Keratinocyte (primary cell): ENCODE measurements around the gene AIMP1. TPM values are rescaled to one million over a fixed set of nuclear protein-coding genes. Genes with fewer than 3 reads are reported as not detected.
A peak's percentile ranks its signal among the peaks of the same experiment; 100 is the strongest.

Experiments used
- DNase-seq: peaks from one replicate; pipeline ENCODE4 v3.0.0-alpha.2; 2011; ENCODE audit warnings: low read depth, missing footprints, low spot score
- FAIRE-seq: peaks from 2 replicates; lab custom pipeline; 2011; peaks lifted over from hg19 to GRCh38; lab: Jason Lieb, UNC
- H2AFZ ChIP-seq: 2 replicates; pipeline ENCODE4 v1.6.0; 2012; ENCODE audit warnings: low read length, control low read depth, inconsistent platforms; ENCODE audit not compliant: control insufficient read depth
- H3K27ac ChIP-seq: 2 replicates; pipeline ENCODE4 v1.5.1; 2011; ENCODE audit warnings: low read length; ENCODE audit not compliant: control insufficient read depth, insufficient read depth
- H3K27me3 ChIP-seq: 3 replicates; pipeline ENCODE4 v1.6.0; 2011; ENCODE audit warnings: low read length; ENCODE audit not compliant: control insufficient read depth, insufficient read depth; ENCODE audit errors: extremely low read depth
- H3K36me3 ChIP-seq, 2 experiments: 2 replicates in 1 of 2; 3 replicates in 1 of 2; pipeline ENCODE4 v1.5.1; 2011; ENCODE audit warnings: low read length in 2 of 2, mild to moderate bottlenecking in 1 of 2; ENCODE audit not compliant: control insufficient read depth in 2 of 2, insufficient read depth in 2 of 2; ENCODE audit errors: extremely low read depth in 1 of 2
- H3K4me1 ChIP-seq: 3 replicates; pipeline ENCODE4 v1.5.1; 2011; ENCODE audit warnings: low read length; ENCODE audit not compliant: control insufficient read depth, insufficient read depth; ENCODE audit errors: extremely low read depth
- H3K4me2 ChIP-seq: 3 replicates; pipeline ENCODE4 v1.6.0; 2011; ENCODE audit warnings: low read depth, low read length; ENCODE audit not compliant: control insufficient read depth, insufficient read depth; ENCODE audit errors: extremely low read depth
- H3K4me3 ChIP-seq, 3 experiments: fragments of 200-600 bp in 1 of 3; sonication (generic) in 1 of 3; 2 replicates in 2 of 3; 3 replicates in 1 of 3; pipeline ENCODE4 v1.5.1; 2011 to 2016; ENCODE audit warnings: low read length in 3 of 3, mild to moderate bottlenecking in 3 of 3, control low read depth in 2 of 3, inconsistent platforms in 1 of 3, low read depth in 1 of 3, mixed read lengths in 1 of 3, mixed run types in 1 of 3, moderate library complexity in 1 of 3; ENCODE audit not compliant: control insufficient read depth in 2 of 3, insufficient read depth in 2 of 3; ENCODE audit errors: extremely low read depth in 1 of 3
- H3K79me2 ChIP-seq: 2 replicates; pipeline ENCODE4 v1.6.0; 2012; ENCODE audit warnings: low read length; ENCODE audit not compliant: control insufficient read depth, insufficient read depth
- H3K9ac ChIP-seq: 3 replicates; pipeline ENCODE4 v1.6.0; 2011; ENCODE audit warnings: low read length; ENCODE audit not compliant: control insufficient read depth, insufficient read depth; ENCODE audit errors: extremely low read depth
- H3K9me1 ChIP-seq: 3 replicates; pipeline ENCODE4 v1.6.0; 2011; ENCODE audit warnings: low read length; ENCODE audit not compliant: control insufficient read depth, insufficient read depth; ENCODE audit errors: extremely low read depth
- H3K9me3 ChIP-seq: 2 replicates; pipeline ENCODE4 v1.5.1; 2012; ENCODE audit warnings: low read depth, low read length; ENCODE audit not compliant: control insufficient read depth
- H4K20me1 ChIP-seq: 3 replicates; pipeline ENCODE4 v1.6.0; 2011; ENCODE audit warnings: low read length; ENCODE audit not compliant: control insufficient read depth, insufficient read depth; ENCODE audit errors: extremely low read depth
- EZH2 ChIP-seq: IDR thresholded peaks from one replicate; pipeline ENCODE4 v1.6.1; 2012; ENCODE audit warnings: inconsistent platforms, mild to moderate bottlenecking, low read length, moderate library complexity
- dilution Hi-C: fragments of 300-500 bp; cut with MboI; formaldehyde crosslinking; loops from one replicate; pipeline ENCODE4 v1.7.0; 2020; ENCODE audit warnings: low sequenced_read_pairs; ENCODE audit not compliant: extremely low pct_ligation_motif_present
- polyA plus RNA-seq, 5 experiments: library from polyadenylated mRNA; depleted of rRNA in 3 of 5; stranded (reverse) in 3 of 5; stranded (forward) in 1 of 5; unstranded in 1 of 5; fragments of >200 nt; gene quantifications; 1 replicate in 1 of 5; 2 replicates in 3 of 5; 3 replicates in 1 of 5; pipeline versions ENCODE4 v1.2.1 to v1.2.3, GENCODE V29; 2011 to 2012; ENCODE audit warnings: missing spikeins in 2 of 5, low read depth in 1 of 5, low replicate concordance in 1 of 5
- TF ChIP-seq, protein P1 (sequence below), 3 experiments: IDR thresholded peaks in 1 of 3; conservative IDR thresholded peaks in 1 of 3; optimal IDR thresholded peaks in 1 of 3; 2 replicates in 2 of 3; 3 replicates in 1 of 3; pipeline versions ENCODE3 to v1.5.1; 2011; ENCODE audit warnings: low read length in 3 of 3, mild to moderate bottlenecking in 3 of 3, moderate library complexity in 2 of 3, control low read depth in 1 of 3, inconsistent platforms in 1 of 3; ENCODE audit not compliant: insufficient read depth in 2 of 3; ENCODE audit errors: extremely low read depth in 1 of 3

The AIMP1 gene
- polyA plus RNA-seq, 1 donor (not counting 4 experiments of a cell fraction or from before 2014, with no cell fraction given), result 52.9 TPM

DNA sequence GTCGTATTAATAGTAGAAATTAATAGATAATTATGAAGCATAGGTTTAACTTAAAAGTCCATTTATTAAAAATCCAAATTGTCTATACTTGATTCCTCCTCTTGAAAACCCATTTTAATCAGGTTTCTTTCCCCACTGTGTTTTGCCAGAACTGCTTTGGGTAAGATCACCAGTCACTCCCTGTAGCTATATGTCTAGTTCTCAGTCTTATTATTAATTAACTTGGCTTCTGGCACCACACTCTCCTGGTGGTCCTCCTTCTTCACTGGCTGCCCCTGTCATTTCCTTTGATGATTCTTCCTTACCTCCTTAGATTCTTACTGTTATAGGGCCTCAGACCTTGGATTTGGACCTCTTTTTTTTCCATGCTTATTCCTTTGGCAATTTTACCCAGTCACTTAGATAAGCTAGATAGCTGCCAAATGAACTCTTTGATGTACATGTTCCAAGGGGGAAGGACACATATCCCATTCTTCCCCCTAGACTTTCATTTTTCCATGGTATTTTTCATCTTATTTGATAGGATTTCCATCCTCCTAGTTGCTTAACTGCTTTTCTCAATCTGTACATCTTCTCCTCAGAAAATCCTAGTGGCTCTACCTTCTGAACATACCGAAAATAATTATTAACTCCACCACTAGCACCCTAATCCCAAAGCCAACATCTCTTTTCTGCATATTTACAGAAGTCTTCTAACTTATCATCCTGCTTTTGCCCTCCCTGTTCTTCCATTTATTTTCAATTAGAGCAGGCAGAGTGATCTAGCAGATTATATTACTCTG lies 27.7 kb downstream of the AIMP1 start:
- FAIRE-seq (no peak), DNase-seq (no peak)
- Histone ChIP-seq H3K9me3 (no peaks in the 10 kb centered on the region), H3K36me3 (peaks cover 3% of the 10 kb centered on the region in 2 experiments), H3K4me1 (no peaks in the 10 kb centered on the region), H3K4me3 (no peak overlapping the region), H3K9ac (no peak overlapping the region), H3K9me1 (no peaks in the 10 kb centered on the region), H3K27ac (no peak overlapping the region), H2AFZ (no peak overlapping the region), H4K20me1 (no peaks in the 10 kb centered on the region), H3K79me2 (peaks cover 42% of the 10 kb centered on the region), H3K27me3 (no peaks in the 10 kb centered on the region), H3K4me2 (no peak overlapping the region)
- dilution Hi-C loops, result no loop called here
- TF ChIP-seq, protein P1, sequence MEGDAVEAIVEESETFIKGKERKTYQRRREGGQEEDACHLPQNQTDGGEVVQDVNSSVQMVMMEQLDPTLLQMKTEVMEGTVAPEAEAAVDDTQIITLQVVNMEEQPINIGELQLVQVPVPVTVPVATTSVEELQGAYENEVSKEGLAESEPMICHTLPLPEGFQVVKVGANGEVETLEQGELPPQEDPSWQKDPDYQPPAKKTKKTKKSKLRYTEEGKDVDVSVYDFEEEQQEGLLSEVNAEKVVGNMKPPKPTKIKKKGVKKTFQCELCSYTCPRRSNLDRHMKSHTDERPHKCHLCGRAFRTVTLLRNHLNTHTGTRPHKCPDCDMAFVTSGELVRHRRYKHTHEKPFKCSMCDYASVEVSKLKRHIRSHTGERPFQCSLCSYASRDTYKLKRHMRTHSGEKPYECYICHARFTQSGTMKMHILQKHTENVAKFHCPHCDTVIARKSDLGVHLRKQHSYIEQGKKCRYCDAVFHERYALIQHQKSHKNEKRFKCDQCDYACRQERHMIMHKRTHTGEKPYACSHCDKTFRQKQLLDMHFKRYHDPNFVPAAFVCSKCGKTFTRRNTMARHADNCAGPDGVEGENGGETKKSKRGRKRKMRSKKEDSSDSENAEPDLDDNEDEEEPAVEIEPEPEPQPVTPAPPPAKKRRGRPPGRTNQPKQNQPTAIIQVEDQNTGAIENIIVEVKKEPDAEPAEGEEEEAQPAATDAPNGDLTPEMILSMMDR (optimal IDR thresholded peaks at IDR 0.05 in 1 of 3, IDR thresholded peaks at IDR 0.05 in 1 of 3, conservative IDR thresholded peaks at IDR 0.05 in 1 of 3; ENCODE audit: extremely low read depth in 1 of 3, insufficient read depth in 2 of 3, low read length in 3 of 3), result no peak
- TF ChIP-seq EZH2, result no peak

DNA sequence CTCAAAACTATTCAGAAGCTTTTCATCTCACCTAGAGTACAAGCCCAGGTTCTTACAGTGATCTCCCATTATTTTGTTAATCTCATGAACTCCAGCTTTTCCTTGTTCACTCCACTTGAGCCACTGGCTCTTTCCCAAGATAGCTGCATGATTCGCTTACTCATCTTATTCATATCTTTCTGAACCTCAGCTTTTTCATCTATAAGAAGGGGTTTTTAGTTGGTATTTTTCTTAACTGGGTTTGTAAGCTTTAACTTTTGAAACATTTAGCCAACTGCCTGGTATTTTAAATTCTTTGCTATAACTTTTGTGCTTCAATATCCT lies 28.3 kb downstream of the AIMP1 start:
- no peak for TF ChIP-seq EZH2
- TF ChIP-seq, protein P1 (optimal IDR thresholded peaks at IDR 0.05 in 1 of 3, IDR thresholded peaks at IDR 0.05 in 1 of 3, conservative IDR thresholded peaks at IDR 0.05 in 1 of 3; ENCODE audit: extremely low read depth in 1 of 3, insufficient read depth in 2 of 3, low read length in 3 of 3), result no peak
- H3K4me3 ChIP-seq, result no peak overlapping the region
- dilution Hi-C loops, result no loop called here
- no peak overlapping the region for H3K27ac ChIP-seq
- no peak overlapping the region for H3K9ac ChIP-seq
- H3K79me2 ChIP-seq, result peaks cover 38% of the 10 kb centered on the region
- DNase-seq, result no peak
- H3K4me2 ChIP-seq, result no peak overlapping the region
- no peak overlapping the region for H2AFZ ChIP-seq
- peak; percentile 59 for FAIRE-seq
- peaks cover 2 to 3% of the 10 kb centered on the region in 2 experiments for H3K36me3 ChIP-seq
- H3K9me1 ChIP-seq, result no peaks in the 10 kb centered on the region
- no peaks in the 10 kb centered on the region for H3K9me3 ChIP-seq
- H3K4me1 ChIP-seq, result no peaks in the 10 kb centered on the region
- no peaks in the 10 kb centered on the region for H3K27me3 ChIP-seq
- H4K20me1 ChIP-seq, result no peaks in the 10 kb centered on the region
